A673 (cell line): ENCODE measurements around the gene CRISPLD2.

ENCODE experiments used
- EZH2 ChIP-seq: fragments of 200-600 bp; sonication (generic); IDR thresholded peaks from 2 replicates; pipeline ENCODE4 v1.6.1; 2017; ENCODE audit warnings: borderline replicate concordance, low read depth, mild to moderate bottlenecking, mixed read lengths, antibody characterized with exemption, low read length; ENCODE audit not compliant: poor library complexity, severe bottlenecking
- TF ChIP-seq, protein P1 (sequence below): fragments of 300-800, 200-600 bp; sonication (generic); conservative IDR thresholded peaks from 2 replicates; pipeline ENCODE4 v1.5.1; 2017; ENCODE audit warnings: low read depth, mild to moderate bottlenecking, antibody characterized with exemption, low read length, moderate library complexity, mixed read lengths

DNA sequence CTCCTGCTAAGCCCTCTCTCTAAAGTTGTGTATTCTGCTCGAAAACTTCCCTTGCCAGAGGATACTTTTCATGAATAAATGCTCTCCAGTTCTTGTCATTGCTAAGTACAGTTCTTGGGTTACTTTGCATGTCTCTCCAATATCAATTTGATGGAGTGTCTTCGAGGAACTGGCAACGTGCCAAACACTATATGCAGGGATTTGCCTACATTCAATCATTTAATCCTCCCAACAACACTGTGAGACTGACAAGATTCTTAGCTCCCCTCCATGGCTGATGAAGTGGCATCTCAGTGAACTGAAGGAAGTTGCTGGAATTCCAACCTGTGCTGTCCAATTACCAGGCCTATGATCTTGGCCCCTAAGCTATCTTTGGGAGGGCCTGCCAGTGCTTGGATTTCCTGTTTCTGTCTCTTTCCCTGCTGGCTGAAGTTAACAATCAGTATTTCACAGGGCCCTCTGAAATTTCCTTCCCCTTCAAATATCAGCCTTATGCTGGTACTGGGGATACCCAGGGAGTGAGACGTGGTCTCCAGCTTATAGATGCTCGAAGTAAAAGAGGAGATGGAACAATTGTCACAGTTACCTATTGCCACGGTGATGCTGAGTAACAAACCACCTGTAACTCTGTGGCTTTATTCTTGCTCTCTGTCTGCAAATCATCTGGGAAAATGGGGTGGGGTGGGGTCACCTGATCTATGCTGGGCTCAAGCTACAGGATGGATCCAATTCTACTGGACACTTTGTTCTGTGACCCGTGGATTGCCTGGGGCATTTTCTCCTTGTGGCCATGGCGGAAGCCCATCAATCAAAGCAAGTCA lies 19.4 kb upstream of the CRISPLD2 start:
- TF ChIP-seq, protein P1, sequence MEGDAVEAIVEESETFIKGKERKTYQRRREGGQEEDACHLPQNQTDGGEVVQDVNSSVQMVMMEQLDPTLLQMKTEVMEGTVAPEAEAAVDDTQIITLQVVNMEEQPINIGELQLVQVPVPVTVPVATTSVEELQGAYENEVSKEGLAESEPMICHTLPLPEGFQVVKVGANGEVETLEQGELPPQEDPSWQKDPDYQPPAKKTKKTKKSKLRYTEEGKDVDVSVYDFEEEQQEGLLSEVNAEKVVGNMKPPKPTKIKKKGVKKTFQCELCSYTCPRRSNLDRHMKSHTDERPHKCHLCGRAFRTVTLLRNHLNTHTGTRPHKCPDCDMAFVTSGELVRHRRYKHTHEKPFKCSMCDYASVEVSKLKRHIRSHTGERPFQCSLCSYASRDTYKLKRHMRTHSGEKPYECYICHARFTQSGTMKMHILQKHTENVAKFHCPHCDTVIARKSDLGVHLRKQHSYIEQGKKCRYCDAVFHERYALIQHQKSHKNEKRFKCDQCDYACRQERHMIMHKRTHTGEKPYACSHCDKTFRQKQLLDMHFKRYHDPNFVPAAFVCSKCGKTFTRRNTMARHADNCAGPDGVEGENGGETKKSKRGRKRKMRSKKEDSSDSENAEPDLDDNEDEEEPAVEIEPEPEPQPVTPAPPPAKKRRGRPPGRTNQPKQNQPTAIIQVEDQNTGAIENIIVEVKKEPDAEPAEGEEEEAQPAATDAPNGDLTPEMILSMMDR = no peak
- no peak for TF ChIP-seq EZH2
